Sigmoid colon (tissue), 3 donors: ENCODE data around the gene SNX20.

Source experiments
- POLR2A ChIP-seq, 2 donors: fragments of 450-650 bp; IDR thresholded peaks; one replicate each; pipeline ENCODE4 v1.6.1; 2016; ENCODE audit warnings: antibody characterized with exemption in 2 of 2, mild to moderate bottlenecking in 2 of 2, moderate library complexity in 2 of 2
- TF ChIP-seq, protein P1 (sequence below), 4 experiments: fragments of 450-650 bp in 3 of 4; fragments of 200-600 bp in 1 of 4; IDR thresholded peaks; one replicate each; pipeline ENCODE4 v1.5.1; 2016 to 2019; ENCODE audit warnings: antibody characterized with exemption in 4 of 4, mild to moderate bottlenecking in 3 of 4, moderate library complexity in 2 of 4

DNA sequence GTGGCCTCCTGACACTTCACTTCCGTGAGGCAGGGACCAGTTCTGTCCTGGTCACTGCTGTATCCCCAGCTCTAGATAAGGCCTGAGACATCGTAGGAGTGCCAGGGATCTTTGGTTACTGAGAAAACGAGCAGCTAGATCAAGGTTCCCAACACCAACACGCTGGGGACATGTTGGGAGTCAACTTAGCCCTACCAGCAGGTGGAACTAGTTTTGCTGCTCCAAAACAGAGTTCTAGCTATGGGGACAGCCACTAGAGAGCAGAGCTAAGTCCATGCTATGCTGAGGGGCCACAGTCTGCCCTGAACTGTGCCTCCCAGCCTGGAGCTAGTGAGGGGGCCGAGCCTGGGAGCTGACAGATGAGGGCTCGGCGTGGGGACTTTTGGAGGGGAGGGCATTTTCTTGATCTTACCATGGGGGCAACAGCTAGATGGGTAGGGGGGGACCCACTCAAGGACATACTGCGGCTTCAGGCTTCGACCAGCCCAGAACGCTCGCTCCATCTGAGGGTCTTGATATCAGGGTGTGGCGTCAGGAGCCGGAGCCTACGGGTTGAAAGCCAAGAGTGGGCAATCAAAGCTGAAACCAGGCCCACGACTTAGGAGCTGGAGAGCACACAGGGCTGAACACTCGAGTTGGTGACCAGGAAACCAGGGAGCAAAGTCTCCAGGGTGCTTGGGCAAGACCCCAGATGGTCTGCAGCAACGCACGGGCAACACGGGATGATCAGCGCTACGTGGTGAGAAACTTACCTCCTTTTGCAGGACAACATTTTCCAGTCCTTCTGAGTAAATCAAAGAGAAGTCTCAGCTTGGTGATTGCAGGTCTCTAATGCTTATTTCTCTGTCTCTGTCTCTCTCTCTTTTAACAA is 13.4 kb downstream of the SNX20 start:
- TF ChIP-seq POLR2A (IDR thresholded peaks at IDR 0.05): no peak
- TF ChIP-seq, protein P1, sequence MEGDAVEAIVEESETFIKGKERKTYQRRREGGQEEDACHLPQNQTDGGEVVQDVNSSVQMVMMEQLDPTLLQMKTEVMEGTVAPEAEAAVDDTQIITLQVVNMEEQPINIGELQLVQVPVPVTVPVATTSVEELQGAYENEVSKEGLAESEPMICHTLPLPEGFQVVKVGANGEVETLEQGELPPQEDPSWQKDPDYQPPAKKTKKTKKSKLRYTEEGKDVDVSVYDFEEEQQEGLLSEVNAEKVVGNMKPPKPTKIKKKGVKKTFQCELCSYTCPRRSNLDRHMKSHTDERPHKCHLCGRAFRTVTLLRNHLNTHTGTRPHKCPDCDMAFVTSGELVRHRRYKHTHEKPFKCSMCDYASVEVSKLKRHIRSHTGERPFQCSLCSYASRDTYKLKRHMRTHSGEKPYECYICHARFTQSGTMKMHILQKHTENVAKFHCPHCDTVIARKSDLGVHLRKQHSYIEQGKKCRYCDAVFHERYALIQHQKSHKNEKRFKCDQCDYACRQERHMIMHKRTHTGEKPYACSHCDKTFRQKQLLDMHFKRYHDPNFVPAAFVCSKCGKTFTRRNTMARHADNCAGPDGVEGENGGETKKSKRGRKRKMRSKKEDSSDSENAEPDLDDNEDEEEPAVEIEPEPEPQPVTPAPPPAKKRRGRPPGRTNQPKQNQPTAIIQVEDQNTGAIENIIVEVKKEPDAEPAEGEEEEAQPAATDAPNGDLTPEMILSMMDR (IDR thresholded peaks at IDR 0.05): no peak
